Measurements from ENCODE around the gene WSB1. TPM values are rescaled to one million over a fixed set of nuclear protein-coding genes. Genes with fewer than 3 reads are reported as not detected.

Gene WSB1
- total and polyA plus RNA-seq, 12 donors, result 42.5 to 125 (median 60.5) TPM

DNA sequence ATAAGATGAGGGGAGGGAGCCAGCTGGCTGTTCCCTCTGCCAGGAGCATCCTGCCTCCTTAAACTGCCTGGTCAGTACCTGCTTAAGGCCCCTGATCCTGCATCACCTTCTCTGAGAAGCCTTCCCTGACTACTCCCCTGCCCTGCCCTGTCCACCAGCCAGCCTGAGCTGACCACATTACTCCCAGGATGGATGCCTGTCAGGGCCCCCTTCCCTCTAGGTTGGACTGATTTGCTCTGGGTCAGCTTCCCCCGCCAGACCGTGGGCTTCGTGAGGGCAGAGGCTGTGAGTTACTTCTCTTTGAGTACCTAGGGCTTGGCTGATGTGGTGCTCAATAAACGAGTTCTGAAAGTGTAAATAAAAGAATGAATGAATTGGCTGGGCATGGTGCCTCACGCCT lies 63.3 kb downstream of the WSB1 start:
- no peaks in the 10 kb centered on the region for H3K27me3 ChIP-seq
- DNase-seq (no peak), ATAC-seq (no peak)
- no peaks in the 10 kb centered on the region for H3K36me3 ChIP-seq
- 94 to 95% methylated on average over 5 of the region's 5 CpGs for WGBS, 2 donors
- peaks cover 9 to 26% (median 18%) of the 10 kb centered on the region in 9 donors for H3K4me1 ChIP-seq
- intact Hi-C loops (cut with DNase I), result loop anchor here in 6 of 10 donors (5.0 to 10.0 kb wide), 8 partner anchors 40 to 298 kb away; partner anchors contain the start of gene KSR1 (in 1 of the 6)
- H3K4me3 ChIP-seq, result no peak overlapping the region
- no peaks in the 10 kb centered on the region for H3K9me3 ChIP-seq
- no peak overlapping the region for H3K27ac ChIP-seq
- TF ChIP-seq, protein P1, sequence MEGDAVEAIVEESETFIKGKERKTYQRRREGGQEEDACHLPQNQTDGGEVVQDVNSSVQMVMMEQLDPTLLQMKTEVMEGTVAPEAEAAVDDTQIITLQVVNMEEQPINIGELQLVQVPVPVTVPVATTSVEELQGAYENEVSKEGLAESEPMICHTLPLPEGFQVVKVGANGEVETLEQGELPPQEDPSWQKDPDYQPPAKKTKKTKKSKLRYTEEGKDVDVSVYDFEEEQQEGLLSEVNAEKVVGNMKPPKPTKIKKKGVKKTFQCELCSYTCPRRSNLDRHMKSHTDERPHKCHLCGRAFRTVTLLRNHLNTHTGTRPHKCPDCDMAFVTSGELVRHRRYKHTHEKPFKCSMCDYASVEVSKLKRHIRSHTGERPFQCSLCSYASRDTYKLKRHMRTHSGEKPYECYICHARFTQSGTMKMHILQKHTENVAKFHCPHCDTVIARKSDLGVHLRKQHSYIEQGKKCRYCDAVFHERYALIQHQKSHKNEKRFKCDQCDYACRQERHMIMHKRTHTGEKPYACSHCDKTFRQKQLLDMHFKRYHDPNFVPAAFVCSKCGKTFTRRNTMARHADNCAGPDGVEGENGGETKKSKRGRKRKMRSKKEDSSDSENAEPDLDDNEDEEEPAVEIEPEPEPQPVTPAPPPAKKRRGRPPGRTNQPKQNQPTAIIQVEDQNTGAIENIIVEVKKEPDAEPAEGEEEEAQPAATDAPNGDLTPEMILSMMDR (IDR thresholded peaks at IDR 0.05), result no peak

- WGBS, 2 donors, result 75% methylated on average over 8 of the region's 8 CpGs
- Histone ChIP-seq H3K36me3 (no peaks in the 10 kb centered on the region), H3K9me3 (no peaks in the 10 kb centered on the region), H3K4me3 (no peak overlapping the region), H3K27me3 (no peaks in the 10 kb centered on the region), H3K27ac (no peak overlapping the region), H3K4me1 (peaks cover 0 to 18% (median 0%) of the 10 kb centered on the region in 9 donors)
- ATAC-seq (no peak), DNase-seq (no peak)
- TF ChIP-seq, protein P1 (IDR thresholded peaks at IDR 0.05), result no peak
- intact Hi-C loops (cut with DNase I), result loop anchor here in 2 of 10 donors (10.0 kb wide), 2 partner anchors 84 to 116 kb away; no protein-coding TSS in a partner anchor
These were observed 66.6 kb downstream of the WSB1 start for GRCh38 chr17:27360507-27360906.

DNA sequence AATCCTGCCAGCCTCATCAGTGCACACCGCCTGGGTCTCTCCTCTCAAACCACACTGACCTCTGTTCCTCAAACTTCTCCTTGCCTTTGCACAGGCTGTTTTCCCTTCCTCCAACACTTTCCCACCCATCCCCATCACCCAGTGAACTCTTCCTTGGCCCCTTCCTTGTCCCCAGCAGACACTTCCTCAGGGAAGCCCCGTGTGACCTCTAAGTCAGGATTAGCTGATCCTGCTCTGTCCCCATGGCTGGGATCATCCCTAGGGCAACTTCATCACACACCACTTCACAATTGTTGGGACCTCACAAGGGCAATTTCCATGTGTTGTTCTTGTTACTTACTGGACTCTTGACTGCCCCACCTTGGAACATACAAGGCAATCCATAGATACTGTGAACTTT lies 67.8 kb downstream of the WSB1 start:
- DNase-seq (no peak), ATAC-seq (no peak)
- Histone ChIP-seq H3K36me3 (no peaks in the 10 kb centered on the region), H3K27ac (no peak overlapping the region), H3K9me3 (no peaks in the 10 kb centered on the region), H3K4me3 (no peak overlapping the region), H3K4me1 (peaks cover 0 to 18% (median 0%) of the 10 kb centered on the region in 9 donors), H3K27me3 (no peaks in the 10 kb centered on the region)
- TF ChIP-seq, protein P1 (IDR thresholded peaks at IDR 0.05), result no peak
- WGBS, 2 donors, result 77 to 78% methylated on average over 2 of the region's 2 CpGs
- intact Hi-C loops (cut with DNase I), result loop anchor here in 2 of 10 donors (10.0 kb wide), 2 partner anchors 83 to 117 kb away; no protein-coding TSS in a partner anchor

- H3K27me3 ChIP-seq, result no peaks in the 10 kb centered on the region
- H3K27ac ChIP-seq, result no peak overlapping the region
- no peak for DNase-seq
- intact Hi-C loops (cut with DNase I), result loop anchor here in 2 of 10 donors (10.0 kb wide), 2 partner anchors 82 to 118 kb away; no protein-coding TSS in a partner anchor
- TF ChIP-seq, protein P1 (IDR thresholded peaks at IDR 0.05), result no peak
- H3K4me3 ChIP-seq, result no peak overlapping the region
- H3K9me3 ChIP-seq, result no peaks in the 10 kb centered on the region
- 83% methylated on average over 6 of the region's 6 CpGs for WGBS, 2 donors
- ATAC-seq, result no peak
- H3K36me3 ChIP-seq, result no peaks in the 10 kb centered on the region
- H3K4me1 ChIP-seq, result peaks cover 0 to 18% (median 0%) of the 10 kb centered on the region in 9 donors
These were observed 68.6 kb downstream of the WSB1 start for GRCh38 chr17:27362503-27362902.
